Embryonic facial prominence (tissue), 1 donor: ENCODE measurements around the gene TTC34.
A peak's percentile ranks its signal among the peaks of the same experiment; 100 is the strongest.

Experiments used
- DNase-seq: peaks from one replicate; pipeline ENCODE4 v3.0.0-alpha.2; 2016; ENCODE audit errors: extremely low spot score

The TTC34 gene

GRCh38 chr1:2591581-2592261 is 209.8 kb downstream of the TTC34 start:
- DNase-seq: no peak

- DNase-seq: no peak
These were observed 210.3 kb downstream of the TTC34 start for GRCh38 chr1:2591233-2591580.

GRCh38 chr1:2590233-2591141 is 211.0 kb downstream of the TTC34 start:
- DNase-seq: no peak

GRCh38 chr1:2589431-2590232 is 211.9 kb downstream of the TTC34 start:
- no peak for DNase-seq

DNA sequence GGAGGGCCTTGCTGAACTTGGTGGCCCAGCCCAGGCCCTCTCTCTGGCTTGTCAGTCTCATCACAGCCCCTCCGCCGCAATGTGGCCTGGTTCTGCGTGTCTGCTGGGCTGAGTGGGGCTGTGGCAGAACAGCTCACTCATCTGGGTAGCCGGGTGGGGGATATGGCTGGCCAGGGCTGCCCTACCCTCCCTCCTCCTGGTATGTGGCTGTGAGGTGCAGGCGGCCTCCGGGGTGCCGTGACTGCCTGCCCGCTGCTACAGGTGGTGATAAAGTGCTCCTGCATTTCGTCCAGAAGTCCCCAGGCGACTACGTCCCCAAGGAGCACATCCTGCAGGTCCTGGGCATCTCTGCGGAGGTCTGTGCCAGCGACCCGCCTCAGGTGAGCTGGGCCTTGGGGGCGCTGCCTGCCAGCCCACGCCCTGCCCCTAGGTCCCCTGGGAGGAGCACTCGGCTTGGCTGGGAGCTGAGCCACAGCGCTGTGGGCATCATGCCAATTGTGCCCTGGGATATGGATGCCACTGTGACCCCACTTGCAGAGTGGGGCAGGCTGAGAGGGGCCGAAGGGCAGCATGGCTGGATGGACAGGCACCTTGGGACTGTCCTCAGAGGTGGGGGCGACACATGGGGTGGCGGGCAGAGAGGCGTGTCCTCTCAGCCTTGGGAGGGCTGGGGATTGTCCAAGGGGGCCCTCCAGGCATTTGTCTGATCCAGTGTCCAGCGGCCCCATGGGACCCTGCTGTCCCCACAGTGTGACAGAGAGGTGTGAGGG is 212.6 kb downstream of the TTC34 start:
- no peak for DNase-seq

DNA sequence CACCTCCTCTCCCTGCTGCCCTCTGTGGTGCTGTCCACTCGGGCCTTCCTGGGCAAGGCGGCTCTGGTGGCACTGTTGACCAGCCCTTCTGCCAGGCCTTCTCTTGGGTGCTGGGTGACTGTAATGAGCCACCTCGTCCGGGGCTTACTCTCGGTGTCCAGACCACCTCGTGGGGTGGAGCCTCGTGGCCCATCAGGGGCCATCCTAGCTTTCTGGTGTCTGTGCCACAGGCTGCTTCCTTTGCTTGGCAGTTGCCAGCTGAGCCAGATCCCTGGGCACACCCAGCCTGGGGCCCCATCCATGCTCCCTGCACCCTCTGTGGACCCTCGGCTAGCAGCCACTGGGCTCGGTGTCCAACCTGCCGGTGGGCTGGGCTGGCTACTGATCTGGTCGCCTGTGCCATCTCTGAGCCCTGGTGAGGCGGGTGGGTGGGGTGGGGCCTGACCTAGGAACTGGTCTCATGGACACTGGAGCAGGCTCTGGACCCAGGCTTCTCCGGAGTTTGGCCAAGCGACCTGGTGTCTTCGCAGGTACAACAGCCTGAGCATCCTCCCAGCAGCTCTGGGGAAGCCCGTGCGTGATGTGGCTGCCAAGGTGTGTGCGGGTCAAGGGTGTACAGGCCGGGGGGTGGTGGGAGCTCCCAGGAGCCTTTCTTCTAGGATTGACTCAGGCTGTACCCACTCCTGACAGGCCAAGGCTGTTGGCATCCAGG is 213.5 kb downstream of the TTC34 start:
- DNase-seq: no peak

DNA sequence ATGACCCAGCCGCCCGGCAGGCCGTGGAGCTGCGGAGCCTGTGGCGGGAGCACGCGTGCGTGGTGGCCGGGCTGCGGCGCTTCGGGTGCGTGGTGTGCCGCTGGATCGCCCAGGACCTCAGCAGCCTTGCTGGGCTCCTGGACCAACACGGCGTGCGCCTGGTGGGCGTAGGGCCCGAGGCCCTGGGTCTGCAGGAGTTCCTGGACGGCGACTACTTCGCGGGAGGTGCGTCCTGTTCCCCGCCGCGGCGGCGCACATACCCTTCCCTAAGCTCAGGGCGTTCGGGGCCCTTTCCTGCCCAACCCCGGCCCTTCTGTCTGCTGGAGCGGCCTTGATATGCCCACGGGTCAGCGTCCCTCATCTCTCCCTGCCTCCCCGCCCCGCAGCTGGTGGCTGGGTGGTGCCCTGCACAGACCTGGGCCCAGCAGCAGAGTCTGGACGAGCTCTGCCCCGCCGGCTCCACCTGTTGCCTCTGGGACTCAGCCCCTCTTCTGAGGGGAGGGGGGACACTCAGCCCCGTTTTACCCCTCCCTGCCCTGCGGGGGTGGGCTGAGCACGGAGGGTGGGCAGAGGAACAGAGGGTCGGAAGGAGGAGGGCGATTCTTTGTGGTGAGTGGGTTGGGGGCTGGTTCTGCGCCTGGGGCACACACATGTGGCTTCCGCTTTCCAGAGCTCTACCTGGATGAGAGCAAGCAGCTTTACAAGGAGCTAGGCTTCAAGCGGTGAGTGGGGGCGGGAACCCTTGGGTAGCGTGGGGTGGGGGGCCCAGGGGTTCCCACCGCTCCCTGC is 214.2 kb downstream of the TTC34 start:
- DNase-seq: no peak

- peak; percentile 98 for DNase-seq
These were observed 215.1 kb downstream of the TTC34 start, which contains the start of gene PRXL2B for GRCh38 chr1:2586154-2587070. Gene PRXL2B, plus strand, starts transcription at chr1:2586777. Its CDS starts 109 bp downstream, at chr1:2586886.
